ENCODE results near the gene OR6C75. TPM values are rescaled to one million over a fixed set of nuclear protein-coding genes. Genes with fewer than 3 reads are reported as not detected.
"Not testable (repeated sequence)": the region's sequence is repeated elsewhere in the genome, so short reads cannot be mapped to it uniquely, and the experiment has no call there.

OR6C75 gene
- not detected in 2 replicates for total RNA-seq

GRCh38 chr12:55362675-55363074 lies at the start of gene OR6C75:
Gene OR6C75, plus strand, starts transcription at chr12:55362975. Its CDS starts 2,136 bp downstream, at chr12:55365111.
- intact Hi-C loops (cut with micrococcal nuclease), result no loop called here
- Mint-ChIP-seq H3K36me3 (ENCODE audit: low read depth) (no peaks in the 10 kb centered on the region), H3K9me3 (no peaks in the 10 kb centered on the region), H3K27me3 (ENCODE audit: insufficient read depth) (peaks cover 11% of the 10 kb centered on the region), H3K4me1 (ENCODE audit: low read depth) (no peaks in the 10 kb centered on the region), H3K4me3 (no peak within 1 kb of the TSS), H3K27ac (no peak within 1 kb of the TSS)
- no peak for DNase-seq (ENCODE audit: low spot score)

- no peaks in the 10 kb centered on the region for H3K9me3 Mint-ChIP-seq
- H3K4me1 Mint-ChIP-seq (ENCODE audit: low read depth), result no peaks in the 10 kb centered on the region
- no peak for DNase-seq (ENCODE audit: low spot score)
- intact Hi-C loops (cut with micrococcal nuclease), result no loop called here
- no peak within 1 kb of the TSS for H3K27ac Mint-ChIP-seq
- peaks cover 4% of the 10 kb centered on the region for H3K27me3 Mint-ChIP-seq (ENCODE audit: insufficient read depth)
- H3K36me3 Mint-ChIP-seq (ENCODE audit: low read depth), result no peaks in the 10 kb centered on the region
- H3K4me3 Mint-ChIP-seq, result no peak within 1 kb of the TSS
These were observed 48.7 kb upstream of the OR6C75 start, which contains the start of gene OR6C1 for GRCh38 chr12:55314043-55314442. Gene OR6C1, plus strand, starts transcription at chr12:55314343. Its CDS starts 6,257 bp downstream, at chr12:55320600.

GRCh38 chr12:55320201-55320600 lies 42.6 kb upstream of the OR6C75 start:
- H3K36me3 Mint-ChIP-seq (ENCODE audit: low read depth), result no peaks in the 10 kb centered on the region
- no peaks in the 10 kb centered on the region for H3K9me3 Mint-ChIP-seq
- no peak for DNase-seq (ENCODE audit: low spot score)
- intact Hi-C loops (cut with micrococcal nuclease), result no loop called here
- H3K4me3 Mint-ChIP-seq, result no peak overlapping the region
- no peaks in the 10 kb centered on the region for H3K27me3 Mint-ChIP-seq (ENCODE audit: insufficient read depth)
- H3K27ac Mint-ChIP-seq, result no peak overlapping the region
- no peaks in the 10 kb centered on the region for H3K4me1 Mint-ChIP-seq (ENCODE audit: low read depth)

- H3K4me3 Mint-ChIP-seq; H3K27ac Mint-ChIP-seq; H3K4me1 Mint-ChIP-seq (ENCODE audit: low read depth); intact Hi-C loops (cut with micrococcal nuclease); H3K36me3 Mint-ChIP-seq (ENCODE audit: low read depth); H3K9me3 Mint-ChIP-seq; DNase-seq (ENCODE audit: low spot score); H3K27me3 Mint-ChIP-seq (ENCODE audit: insufficient read depth): not testable (repeated sequence)
These were observed 37.0 kb upstream of the OR6C75 start for GRCh38 chr12:55325801-55326200.

GRCh38 chr12:55330446-55330845 lies 32.3 kb upstream of the OR6C75 start, which contains the start of gene OR6C3:
Gene OR6C3, plus strand, starts transcription at chr12:55330746. Its CDS starts 955 bp downstream, at chr12:55331701.
- no peaks in the 10 kb centered on the region for H3K4me1 Mint-ChIP-seq (ENCODE audit: low read depth)
- no peak for DNase-seq (ENCODE audit: low spot score)
- no peaks in the 10 kb centered on the region for H3K36me3 Mint-ChIP-seq (ENCODE audit: low read depth)
- no peak within 1 kb of the TSS for H3K27ac Mint-ChIP-seq
- intact Hi-C loops (cut with micrococcal nuclease), result no loop called here
- H3K27me3 Mint-ChIP-seq (ENCODE audit: insufficient read depth), result peaks cover 3% of the 10 kb centered on the region
- H3K4me3 Mint-ChIP-seq, result no peak within 1 kb of the TSS
- no peaks in the 10 kb centered on the region for H3K9me3 Mint-ChIP-seq

GRCh38 chr12:55336002-55336401 lies 26.8 kb upstream of the OR6C75 start:
- no peak overlapping the region for H3K27ac Mint-ChIP-seq
- intact Hi-C loops (cut with micrococcal nuclease), result no loop called here
- H3K4me3 Mint-ChIP-seq, result no peak overlapping the region

GRCh38 chr12:55355338-55355737 lies 7.4 kb upstream of the OR6C75 start:
- intact Hi-C loops (cut with micrococcal nuclease); H3K4me1 Mint-ChIP-seq (ENCODE audit: low read depth); H3K27me3 Mint-ChIP-seq (ENCODE audit: insufficient read depth); H3K27ac Mint-ChIP-seq; H3K36me3 Mint-ChIP-seq (ENCODE audit: low read depth); DNase-seq (ENCODE audit: low spot score); H3K4me3 Mint-ChIP-seq; H3K9me3 Mint-ChIP-seq: not testable (repeated sequence)

More at GRCh38 chr12:55336002-55336401, 26.8 kb upstream of the OR6C75 start:
- no peaks in the 10 kb centered on the region for H3K4me1 Mint-ChIP-seq (ENCODE audit: low read depth)
- no peak for DNase-seq (ENCODE audit: low spot score)
- H3K27me3 Mint-ChIP-seq (ENCODE audit: insufficient read depth), result peaks cover 6% of the 10 kb centered on the region
- no peaks in the 10 kb centered on the region for H3K9me3 Mint-ChIP-seq
- no peaks in the 10 kb centered on the region for H3K36me3 Mint-ChIP-seq (ENCODE audit: low read depth)

- intact Hi-C loops (cut with micrococcal nuclease), result no loop called here
- Mint-ChIP-seq H3K9me3 (no peaks in the 10 kb centered on the region), H3K4me3 (no peak overlapping the region), H3K27ac (no peak overlapping the region), H3K27me3 (ENCODE audit: insufficient read depth) (peaks cover 2% of the 10 kb centered on the region), H3K4me1 (ENCODE audit: low read depth) (no peaks in the 10 kb centered on the region), H3K36me3 (ENCODE audit: low read depth) (no peaks in the 10 kb centered on the region)
- DNase-seq (ENCODE audit: low spot score), result no peak
These were observed 2.3 kb downstream of the OR6C75 start for GRCh38 chr12:55365086-55365485.

- intact Hi-C loops (cut with micrococcal nuclease), result no loop called here
- Mint-ChIP-seq H3K4me3 (no peak overlapping the region), H3K27ac (no peak overlapping the region), H3K27me3 (ENCODE audit: insufficient read depth) (no peaks in the 10 kb centered on the region), H3K9me3 (no peaks in the 10 kb centered on the region), H3K4me1 (ENCODE audit: low read depth) (no peaks in the 10 kb centered on the region), H3K36me3 (ENCODE audit: low read depth) (no peaks in the 10 kb centered on the region)
- DNase-seq (ENCODE audit: low spot score), result no peak
These were observed 9.7 kb downstream of the OR6C75 start for GRCh38 chr12:55372521-55372920.

GRCh38 chr12:55385891-55386290 lies 23.1 kb downstream of the OR6C75 start:
- H3K27ac Mint-ChIP-seq, result no peak overlapping the region
- no peaks in the 10 kb centered on the region for H3K9me3 Mint-ChIP-seq
- H3K36me3 Mint-ChIP-seq (ENCODE audit: low read depth), result no peaks in the 10 kb centered on the region
- intact Hi-C loops (cut with micrococcal nuclease), result no loop called here
- no peak overlapping the region for H3K4me3 Mint-ChIP-seq
- DNase-seq (ENCODE audit: low spot score), result no peak
- peaks cover 2% of the 10 kb centered on the region for H3K27me3 Mint-ChIP-seq (ENCODE audit: insufficient read depth)
- no peaks in the 10 kb centered on the region for H3K4me1 Mint-ChIP-seq (ENCODE audit: low read depth)

- no peaks in the 10 kb centered on the region for H3K36me3 Mint-ChIP-seq (ENCODE audit: low read depth)
- no peak for DNase-seq (ENCODE audit: low spot score)
- no peak overlapping the region for H3K27ac Mint-ChIP-seq
- no peak overlapping the region for H3K4me3 Mint-ChIP-seq
- intact Hi-C loops (cut with micrococcal nuclease), result no loop called here
- peaks cover 7% of the 10 kb centered on the region for H3K27me3 Mint-ChIP-seq (ENCODE audit: insufficient read depth)
- no peaks in the 10 kb centered on the region for H3K9me3 Mint-ChIP-seq
- no peaks in the 10 kb centered on the region for H3K4me1 Mint-ChIP-seq (ENCODE audit: low read depth)
These were observed 29.4 kb downstream of the OR6C75 start for GRCh38 chr12:55392032-55392795.

GRCh38 chr12:55396326-55396725 lies 33.6 kb downstream of the OR6C75 start:
- intact Hi-C loops (cut with micrococcal nuclease), result no loop called here
- H3K27ac Mint-ChIP-seq, result no peak overlapping the region
- no peak for DNase-seq (ENCODE audit: low spot score)
- H3K4me1 Mint-ChIP-seq (ENCODE audit: low read depth), result no peaks in the 10 kb centered on the region
- H3K4me3 Mint-ChIP-seq, result no peak overlapping the region
- H3K36me3 Mint-ChIP-seq (ENCODE audit: low read depth), result no peaks in the 10 kb centered on the region
- H3K9me3 Mint-ChIP-seq, result no peaks in the 10 kb centered on the region
- H3K27me3 Mint-ChIP-seq (ENCODE audit: insufficient read depth), result peaks cover 12% of the 10 kb centered on the region

GRCh38 chr12:55400229-55400628 lies 37.5 kb downstream of the OR6C75 start, which contains the start of gene OR6C65:
Gene OR6C65, plus strand, starts transcription at chr12:55400529. Its CDS starts 0 bp downstream, at chr12:55400529.
- DNase-seq (ENCODE audit: low spot score), result no peak
- no peaks in the 10 kb centered on the region for H3K4me1 Mint-ChIP-seq (ENCODE audit: low read depth)
- H3K27me3 Mint-ChIP-seq (ENCODE audit: insufficient read depth), result peaks cover 12% of the 10 kb centered on the region
- intact Hi-C loops (cut with micrococcal nuclease), result no loop called here
- no peaks in the 10 kb centered on the region for H3K9me3 Mint-ChIP-seq
- no peak within 1 kb of the TSS for H3K4me3 Mint-ChIP-seq
- no peak within 1 kb of the TSS for H3K27ac Mint-ChIP-seq
- no peaks in the 10 kb centered on the region for H3K36me3 Mint-ChIP-seq (ENCODE audit: low read depth)

Measured in activated T-helper 1 cell treated with anti-CD3 and anti-CD28 coated beads, Interleukin-12 subunit alpha, Interleukin-12 subunit beta, Interleukin-2, Interleukin-4 antibody, amounts not matched to agents 30 ng/mL and 10 ng/mL and 1 ng/mL, durations not matched to agents 14 hours and 24 hours and 36 hours (primary cell).